Large intestine (tissue), 3 donors: ENCODE results near the gene FMC1. TPM values are rescaled to one million over a fixed set of nuclear protein-coding genes. Genes with fewer than 3 reads are reported as not detected.
"Not testable (repeated sequence)": the region's sequence is repeated elsewhere in the genome, so short reads cannot be mapped to it uniquely, and the experiment has no call there.

Experiments
- DNase-seq, 2 donors: peaks; one replicate each; pipeline versions ENCODE4 v3.0.0 to v3.0.0-alpha.2; 2013
- H3K27ac ChIP-seq: one replicate; pipeline ENCODE4 v1.5.1; 2013; ENCODE audit warnings: low read length
- H3K27me3 ChIP-seq: 2 replicates; pipeline ENCODE4 v1.6.1; 2013; ENCODE audit warnings: low read length; ENCODE audit not compliant: control insufficient read depth, insufficient read depth
- H3K36me3 ChIP-seq: 2 replicates; pipeline ENCODE4 v1.6.1; 2013; ENCODE audit warnings: low read length; ENCODE audit not compliant: control insufficient read depth, insufficient read depth
- H3K4me1 ChIP-seq: one replicate; pipeline ENCODE4 v1.6.1; 2013; ENCODE audit warnings: low read length; ENCODE audit not compliant: control insufficient read depth, insufficient read depth
- H3K4me3 ChIP-seq: one replicate; pipeline ENCODE4 v1.5.1; 2013; ENCODE audit warnings: low read length
- H3K9me3 ChIP-seq: one replicate; pipeline ENCODE4 v1.6.1; 2013; ENCODE audit warnings: mild to moderate bottlenecking, low read depth, low read length, moderate library complexity; ENCODE audit not compliant: control insufficient read depth
- whole genome bisulfite sequencing: methylation state at CpG from one replicate; pipeline ENCODE4 v1.1.5; 2013; ENCODE audit warnings: low lambda C conversion rate; ENCODE audit not compliant: insufficient coverage; 5-methylcytosine and 5-hydroxymethylcytosine counted together
- polyA plus RNA-seq: library from polyadenylated mRNA; unstranded; fragments of 120-200 nt; gene quantifications from one replicate; pipeline ENCODE4 v1.2.1, GENCODE V29; 2013

FMC1 gene
- polyA plus RNA-seq, 1 donor = 19.0 TPM

- no peaks in the 10 kb centered on the region for H3K27me3 ChIP-seq
- no peaks in the 10 kb centered on the region for H3K9me3 ChIP-seq
- H3K36me3 ChIP-seq = no peaks in the 10 kb centered on the region
- no peaks in the 10 kb centered on the region for H3K4me1 ChIP-seq
- WGBS = 86% methylated on average over 1 of the region's 5 CpGs
- H3K27ac ChIP-seq = no peak overlapping the region
- DNase-seq = no peak
- H3K4me3 ChIP-seq = no peak overlapping the region
These were observed 23.1 kb upstream of the FMC1 start for GRCh38 chr7:139317939-139318505.

DNA sequence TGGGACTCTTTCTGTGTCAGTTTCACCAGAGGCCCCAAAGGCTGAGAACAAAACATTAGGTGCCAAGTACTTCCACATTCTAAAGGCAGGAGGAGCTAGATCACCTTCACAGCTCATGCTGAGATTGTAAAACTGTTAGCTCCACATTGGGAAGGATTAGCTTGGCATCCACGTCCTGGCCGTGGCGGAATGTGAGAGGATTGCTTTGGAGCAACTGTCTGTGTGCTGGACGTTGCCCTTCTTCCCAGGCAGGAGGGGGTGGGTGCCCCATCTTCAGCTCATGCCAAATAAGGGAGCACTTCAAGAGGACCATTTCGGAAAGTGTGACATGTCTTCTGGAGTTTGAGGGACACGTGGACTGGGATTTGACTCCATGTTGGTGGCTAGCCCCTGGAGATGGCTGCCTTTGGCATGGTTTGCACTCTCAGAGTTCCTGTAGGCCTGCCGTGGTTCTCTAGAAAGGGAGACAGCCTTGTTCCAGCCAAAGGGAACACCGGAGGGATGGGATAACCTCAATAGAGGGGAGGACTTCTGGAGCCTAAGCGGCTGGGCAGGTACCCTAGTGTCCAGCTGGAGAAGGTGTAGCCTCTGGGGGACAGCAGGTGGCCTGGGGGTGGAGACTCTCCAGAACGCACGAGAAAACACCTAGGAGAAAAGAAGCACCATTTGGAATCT is 19.9 kb upstream of the FMC1 start:
- no peaks in the 10 kb centered on the region for H3K9me3 ChIP-seq
- H3K4me1 ChIP-seq = no peaks in the 10 kb centered on the region
- no peak overlapping the region for H3K27ac ChIP-seq
- H3K27me3 ChIP-seq = no peaks in the 10 kb centered on the region
- H3K36me3 ChIP-seq = no peaks in the 10 kb centered on the region
- DNase-seq = peak; percentile 12 to 33
- WGBS = 100% methylated on average over 1 of the region's 11 CpGs
- H3K4me3 ChIP-seq = no peak overlapping the region

- WGBS = 96% methylated on average over 4 of the region's 11 CpGs
- H3K4me3 ChIP-seq, H3K27ac ChIP-seq: not testable (repeated sequence)
These were observed 16.4 kb upstream of the FMC1 start for GRCh38 chr7:139324709-139325108.

DNA sequence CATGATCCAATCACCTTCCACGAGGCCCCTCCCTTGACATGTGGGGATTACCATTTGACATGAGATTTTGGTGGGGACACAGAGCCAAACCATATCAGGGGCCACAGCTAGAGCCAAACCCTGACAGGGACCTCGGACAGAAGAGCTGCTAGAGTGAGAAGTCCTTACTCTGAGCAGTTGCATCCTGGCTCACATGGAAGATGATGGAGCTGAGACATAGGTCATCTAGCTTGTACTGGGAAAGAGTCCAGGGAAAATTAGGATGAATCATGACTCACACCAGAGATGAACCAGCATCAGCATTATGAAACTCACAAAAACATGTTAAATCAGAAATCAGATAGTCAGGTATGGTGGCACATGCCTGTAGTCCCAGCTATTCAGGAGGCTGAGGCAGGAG is 12.8 kb upstream of the FMC1 start:
- DNase-seq = no peak
- Histone ChIP-seq H3K36me3 (no peaks in the 10 kb centered on the region), H3K4me3 (no peak overlapping the region), H3K4me1 (peaks cover 5% of the 10 kb centered on the region), H3K27me3 (no peaks in the 10 kb centered on the region), H3K9me3 (no peaks in the 10 kb centered on the region), H3K27ac (no peak overlapping the region)
- no CpG with 5 or more reads among the region's 2 CpGs for WGBS

More at GRCh38 chr7:139324709-139325108, 16.4 kb upstream of the FMC1 start:
- H3K36me3 ChIP-seq, H3K27me3 ChIP-seq, DNase-seq, H3K9me3 ChIP-seq, H3K4me1 ChIP-seq: not testable (repeated sequence)

DNA sequence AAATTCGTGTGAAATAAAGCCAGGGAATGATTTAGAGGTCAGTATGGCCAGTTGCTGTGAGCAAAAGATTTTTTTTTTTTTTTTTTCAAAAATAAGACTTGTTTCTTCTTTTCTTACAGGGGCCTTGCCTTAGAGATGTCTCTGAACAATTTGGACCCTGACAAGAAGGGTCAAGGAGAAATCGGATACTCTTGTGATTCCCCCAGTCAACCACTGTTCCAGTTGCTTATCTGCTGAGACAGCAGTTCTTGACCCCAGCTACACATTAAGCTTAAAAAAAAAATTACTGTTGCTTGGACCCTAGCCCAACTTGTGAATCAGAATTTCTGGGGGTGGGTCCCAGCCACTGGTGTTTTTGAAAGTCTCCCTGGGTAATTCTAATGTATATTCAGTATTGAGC is 12.0 kb upstream of the FMC1 start:
- Histone ChIP-seq H3K4me3 (no peak overlapping the region), H3K27me3 (no peaks in the 10 kb centered on the region), H3K9me3 (no peaks in the 10 kb centered on the region), H3K36me3 (no peaks in the 10 kb centered on the region), H3K4me1 (peaks cover 5% of the 10 kb centered on the region), H3K27ac (no peak overlapping the region)
- WGBS = 86% methylated on average over 1 of the region's 2 CpGs
- DNase-seq = no peak

DNA sequence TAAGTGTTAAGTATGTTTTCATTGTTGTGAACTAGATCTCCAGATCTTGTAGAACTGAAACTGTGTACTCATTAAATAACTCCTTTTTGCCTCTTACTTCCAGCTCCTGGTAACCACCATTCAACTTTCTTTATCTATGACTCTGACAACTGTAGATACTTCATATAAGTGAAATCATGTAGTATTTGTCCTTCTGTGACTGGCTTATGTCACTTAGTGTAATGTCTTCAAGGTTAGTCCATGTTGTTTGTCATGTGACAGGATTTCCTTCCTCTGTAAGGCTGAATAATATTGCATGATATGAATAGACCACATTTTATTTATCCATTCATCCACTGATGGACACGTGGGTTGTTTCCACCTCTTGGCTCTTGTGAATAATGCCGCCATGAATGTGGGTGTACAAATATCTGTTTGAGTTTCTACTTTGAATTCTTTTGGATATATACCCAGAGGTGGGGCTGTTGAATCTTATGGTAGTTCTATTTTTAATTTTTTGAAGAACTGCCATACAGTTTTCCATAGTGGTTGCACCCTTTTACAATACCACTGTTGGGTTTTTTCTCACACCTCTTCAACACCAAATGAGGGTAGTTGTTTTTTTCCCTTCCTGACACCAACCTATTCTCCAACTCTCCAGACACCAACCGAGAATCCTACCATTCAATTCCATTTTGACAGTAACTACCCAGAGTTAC is 10.7 kb upstream of the FMC1 start:
- no CpG with 5 or more reads among the region's 3 CpGs for WGBS
- Histone ChIP-seq H3K36me3 (no peaks in the 10 kb centered on the region), H3K4me3 (no peak overlapping the region), H3K27ac (no peak overlapping the region), H3K9me3 (no peaks in the 10 kb centered on the region), H3K27me3 (no peaks in the 10 kb centered on the region), H3K4me1 (peaks cover 5% of the 10 kb centered on the region)
- no peak for DNase-seq

DNA sequence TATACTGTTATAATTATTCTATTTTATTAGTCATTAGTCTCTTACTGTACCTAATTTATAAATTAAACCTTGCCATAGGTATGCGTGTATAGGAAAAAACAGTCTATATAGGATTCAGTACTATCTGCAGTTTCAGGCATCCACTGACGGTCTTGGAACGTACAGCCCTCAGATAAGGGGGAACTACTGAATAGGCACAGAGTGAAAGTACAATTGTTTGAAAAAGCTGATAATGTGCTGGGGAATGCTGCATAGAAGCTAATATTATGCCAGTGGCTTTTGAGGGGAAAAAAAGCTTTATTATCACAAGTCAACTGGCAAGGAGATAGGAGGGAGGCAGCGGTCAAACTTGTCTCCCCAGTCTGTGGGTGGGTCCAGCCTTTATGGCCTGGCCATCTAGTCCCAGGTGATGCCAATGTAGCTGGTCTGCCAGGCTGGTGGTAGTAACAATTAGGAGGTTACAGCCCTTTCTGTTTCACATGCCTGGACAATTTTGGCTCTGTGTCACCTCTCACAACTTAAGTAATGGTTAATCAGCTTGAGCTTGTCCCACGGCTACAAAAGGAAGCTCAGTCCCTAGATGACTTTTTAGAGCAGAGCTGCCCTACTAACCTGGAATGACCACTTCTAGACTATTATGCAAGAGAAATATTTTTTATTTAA is 8.3 kb upstream of the FMC1 start:
- WGBS = no CpG with 5 or more reads among the region's 5 CpGs
- Histone ChIP-seq H3K36me3 (no peaks in the 10 kb centered on the region), H3K9me3 (no peaks in the 10 kb centered on the region), H3K27me3 (no peaks in the 10 kb centered on the region), H3K4me3 (no peak overlapping the region), H3K27ac (no peak overlapping the region), H3K4me1 (peaks cover 5% of the 10 kb centered on the region)
- peak in 1 of 2 donors; percentile 32 for DNase-seq

DNA sequence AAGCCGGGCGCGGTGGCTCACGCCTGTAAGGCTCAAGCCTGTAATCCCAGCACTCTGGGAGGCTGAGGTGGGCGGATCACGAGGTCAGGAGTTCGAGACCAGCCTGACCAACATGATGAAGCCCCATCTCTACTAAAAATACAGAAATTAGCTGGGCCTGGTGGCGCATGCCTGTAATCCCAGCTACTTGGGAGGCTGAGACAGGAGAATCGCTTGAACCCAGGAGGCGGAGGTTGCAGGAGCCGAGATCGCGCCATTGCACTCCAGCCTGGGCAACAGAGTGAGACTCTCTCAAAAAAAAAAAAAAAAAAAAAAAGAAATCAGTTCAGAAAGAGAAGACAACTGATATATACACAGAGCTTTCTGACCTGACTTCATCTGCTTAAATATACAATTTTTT is 7.7 kb upstream of the FMC1 start:
- H3K9me3 ChIP-seq, H3K36me3 ChIP-seq, H3K4me3 ChIP-seq, H3K4me1 ChIP-seq, H3K27ac ChIP-seq, DNase-seq, H3K27me3 ChIP-seq: not testable (repeated sequence)
- no CpG with 5 or more reads among the region's 13 CpGs for WGBS

DNA sequence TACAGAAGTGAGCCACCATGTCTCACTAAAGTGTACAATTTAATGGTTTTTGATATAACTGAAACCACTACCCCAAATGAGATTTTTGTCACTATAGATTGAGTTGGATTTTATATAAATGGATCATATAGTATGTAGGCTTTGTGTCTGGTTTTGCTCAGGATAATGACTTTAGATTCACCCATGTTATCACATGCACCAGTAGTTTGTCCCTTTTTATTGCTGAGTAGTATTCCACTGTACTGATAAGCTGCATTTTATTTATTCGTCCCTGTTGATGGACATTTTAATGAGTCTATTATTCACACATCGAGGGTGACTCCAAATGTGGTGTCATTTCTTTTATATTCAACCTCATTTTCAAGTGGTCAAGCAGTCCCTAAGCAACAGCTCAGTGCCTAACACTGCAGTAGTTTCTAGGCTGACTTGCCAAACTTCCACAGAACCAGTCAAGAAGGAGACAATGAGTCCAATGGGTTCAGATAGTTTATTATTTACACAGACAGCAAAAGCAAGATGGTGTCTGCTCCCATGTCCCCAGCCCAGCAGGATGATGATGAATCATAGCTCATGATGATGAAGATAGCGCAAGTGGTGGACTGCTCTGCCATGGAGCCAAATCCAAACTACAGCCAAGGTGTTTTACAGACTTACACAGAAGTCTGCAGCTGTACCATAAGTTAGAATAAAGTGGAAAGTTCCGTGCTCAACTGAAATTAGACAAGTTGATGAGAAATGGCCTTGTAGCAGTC is 6.6 kb upstream of the FMC1 start:
- WGBS = 100% methylated on average over 1 of the region's 4 CpGs
- no peaks in the 10 kb centered on the region for H3K36me3 ChIP-seq
- H3K9me3 ChIP-seq = no peaks in the 10 kb centered on the region
- H3K4me3 ChIP-seq = no peak overlapping the region
- H3K27ac ChIP-seq = no peak overlapping the region
- no peaks in the 10 kb centered on the region for H3K27me3 ChIP-seq
- peaks cover 5% of the 10 kb centered on the region for H3K4me1 ChIP-seq
- DNase-seq = no peak

DNA sequence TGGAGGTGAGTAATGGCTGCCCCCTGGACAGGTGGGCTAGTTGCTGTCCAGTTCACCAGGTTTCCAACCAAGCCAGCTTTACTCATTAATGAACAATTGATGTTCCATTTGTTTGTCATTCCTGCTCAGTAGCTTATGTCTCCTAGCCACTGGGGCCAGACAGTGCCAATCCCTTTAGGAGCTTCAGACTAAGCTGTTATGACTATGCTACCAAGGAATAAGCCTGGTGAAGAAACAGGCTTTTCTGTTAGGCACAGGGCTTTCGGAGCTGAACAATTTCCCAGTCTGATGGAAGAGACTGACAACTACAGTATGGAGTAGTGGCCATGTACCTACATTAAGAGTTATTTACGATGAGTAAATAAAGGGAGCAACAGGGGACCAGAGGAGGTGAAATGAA is 2.1 kb upstream of the FMC1 start:
- no CpG with 5 or more reads among the region's 2 CpGs for WGBS
- Histone ChIP-seq H3K36me3 (no peaks in the 10 kb centered on the region), H3K27ac (no peak overlapping the region), H3K27me3 (no peaks in the 10 kb centered on the region), H3K4me3 (no peak overlapping the region), H3K4me1 (peaks cover 5% of the 10 kb centered on the region), H3K9me3 (peaks cover 5% of the 10 kb centered on the region)
- DNase-seq = no peak
